Lung microvascular endothelial cell (primary cell): ENCODE measurements around the gene NME3. TPM values are rescaled to one million over a fixed set of nuclear protein-coding genes. Genes with fewer than 3 reads are reported as not detected.
A peak's percentile ranks its signal among the peaks of the same experiment; 100 is the strongest.

Source experiments
- DNase-seq, 2 donors: peaks; one replicate each; pipeline versions ENCODE4 v3.0.0 to v3.0.0-alpha.2; 2010; ENCODE audit warnings: low read depth in 2 of 2
- total RNA-seq: library from RNA; depleted of rRNA; stranded (reverse); fragments of >200 nt; gene quantifications from 2 replicates; pipeline ENCODE4 v1.2.1, GENCODE V29; 2014

NME3 gene
- total RNA-seq, 1 donor from 2014 or later, result 47.4 TPM

- DNase-seq, result no peak
These were observed 22.4 kb upstream of the NME3 start, which contains the start of gene IGFALS for GRCh38 chr16:1793578-1794220. TSS of gene IGFALS (minus strand) at chr16:1793705. CDS start at chr16:1793652, 53 bp downstream.

DNA sequence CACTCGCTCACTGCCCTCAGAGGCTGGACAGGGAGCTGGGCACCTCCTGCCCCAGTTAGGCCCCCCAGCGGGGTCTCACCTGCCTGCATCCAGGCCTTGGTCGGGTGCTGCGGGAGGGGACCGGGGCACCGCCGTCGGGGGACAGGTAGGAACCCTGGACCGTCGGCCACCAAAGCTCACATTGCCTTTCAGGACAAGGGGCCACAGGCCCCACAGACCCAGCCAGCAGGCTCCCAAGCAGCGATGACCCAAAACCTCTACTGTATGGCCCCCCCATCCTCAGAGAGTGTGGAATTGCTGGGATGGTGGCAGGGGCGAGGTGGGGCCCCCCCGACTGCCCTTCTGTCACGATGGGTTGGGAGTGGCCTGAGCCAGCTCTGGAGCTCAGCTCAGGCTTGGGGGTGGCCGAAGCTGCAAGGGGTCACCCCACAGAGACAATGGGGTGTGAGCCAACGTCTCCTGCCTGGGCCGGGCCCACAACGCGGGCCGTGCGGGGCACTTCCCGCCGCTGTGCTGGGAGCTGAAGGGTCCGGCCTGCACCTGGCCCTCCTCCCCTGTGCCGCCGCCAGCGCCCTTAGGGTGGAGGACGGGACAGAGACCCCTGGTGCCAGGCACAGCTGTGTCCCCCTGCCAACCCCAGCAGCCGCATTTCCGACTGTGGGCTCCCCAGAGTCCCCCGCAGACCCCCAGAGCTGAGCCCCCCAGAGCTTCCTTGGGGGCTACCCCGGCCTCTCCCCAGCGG lies 21.7 kb upstream of the NME3 start:
- no peak for DNase-seq

- no peak for DNase-seq
These were observed 20.8 kb upstream of the NME3 start for GRCh38 chr16:1791943-1792812.

GRCh38 chr16:1791256-1791942 lies 20.1 kb upstream of the NME3 start:
- DNase-seq, result no peak

- no peak for DNase-seq
These were observed 19.4 kb upstream of the NME3 start for GRCh38 chr16:1790611-1791255.

DNA sequence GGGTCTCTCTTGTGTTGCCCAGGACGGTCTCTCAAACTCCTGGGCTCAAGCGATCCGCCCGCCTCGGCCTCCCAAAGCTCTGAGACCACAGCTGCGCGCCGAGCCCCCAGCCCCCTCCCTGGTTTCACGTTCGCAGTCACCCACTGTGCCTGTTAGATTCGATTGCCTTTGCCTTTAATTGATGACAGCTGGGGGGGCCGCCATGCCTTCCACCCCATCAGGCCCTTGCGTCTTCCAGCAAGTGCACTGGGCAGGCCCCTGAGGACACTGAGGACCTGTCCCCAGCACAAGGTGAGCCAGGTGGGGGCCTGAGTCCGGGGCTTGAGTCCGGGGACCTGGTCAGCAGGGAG lies 18.9 kb upstream of the NME3 start:
- DNase-seq, result no peak

- DNase-seq, result no peak
These were observed 18.3 kb upstream of the NME3 start for GRCh38 chr16:1789643-1790045.

DNA sequence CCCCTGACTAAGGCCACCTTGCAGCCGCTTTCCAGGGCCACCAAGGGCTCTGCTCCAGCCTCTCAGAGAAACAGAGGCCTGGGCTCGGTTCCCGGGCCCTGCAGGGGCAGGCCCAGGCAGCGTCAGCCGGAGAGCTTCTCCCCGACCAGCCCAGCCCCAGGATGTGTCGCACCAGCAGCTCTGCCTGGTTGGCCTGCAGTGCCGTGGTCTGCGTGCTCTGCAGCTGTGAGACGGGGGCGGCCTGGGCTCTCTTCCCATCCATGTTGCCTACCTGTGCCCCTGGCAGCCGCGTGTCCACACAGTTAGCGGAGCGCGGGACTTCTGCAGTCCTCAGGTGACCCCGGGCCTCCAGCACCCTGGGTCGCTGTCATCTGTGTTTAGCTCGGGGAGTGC lies 17.4 kb upstream of the NME3 start:
- DNase-seq, result no peak

DNA sequence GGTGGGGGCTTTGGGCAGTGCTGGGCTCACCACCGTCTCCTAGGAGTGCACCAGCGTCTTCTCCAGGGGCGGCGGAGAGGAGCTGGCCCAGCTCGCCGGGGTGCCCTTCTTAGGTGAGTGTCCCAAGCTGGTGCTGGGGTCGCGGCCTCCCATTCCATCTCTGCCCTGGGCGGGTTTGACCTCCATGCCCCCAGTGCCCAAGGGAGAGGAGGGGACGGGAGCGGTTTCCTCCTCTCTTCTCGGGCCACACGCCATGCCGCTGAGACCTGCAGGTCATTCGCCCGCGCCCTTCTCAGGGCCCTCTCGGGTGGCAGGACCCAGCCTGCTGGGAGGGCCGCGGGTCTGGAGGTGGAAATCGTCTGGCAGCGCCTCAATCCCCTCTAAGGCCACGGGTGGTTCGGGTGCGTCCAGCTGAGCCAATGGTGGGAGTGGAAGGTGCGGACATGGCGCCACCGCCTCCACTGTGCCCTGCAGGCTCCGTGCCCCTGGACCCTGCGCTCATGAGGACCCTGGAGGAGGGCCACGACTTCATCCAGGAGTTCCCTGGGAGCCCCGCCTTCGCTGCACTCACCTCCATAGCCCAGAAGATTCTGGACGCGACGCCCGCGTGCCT lies 16.9 kb upstream of the NME3 start:
- no peak for DNase-seq

DNA sequence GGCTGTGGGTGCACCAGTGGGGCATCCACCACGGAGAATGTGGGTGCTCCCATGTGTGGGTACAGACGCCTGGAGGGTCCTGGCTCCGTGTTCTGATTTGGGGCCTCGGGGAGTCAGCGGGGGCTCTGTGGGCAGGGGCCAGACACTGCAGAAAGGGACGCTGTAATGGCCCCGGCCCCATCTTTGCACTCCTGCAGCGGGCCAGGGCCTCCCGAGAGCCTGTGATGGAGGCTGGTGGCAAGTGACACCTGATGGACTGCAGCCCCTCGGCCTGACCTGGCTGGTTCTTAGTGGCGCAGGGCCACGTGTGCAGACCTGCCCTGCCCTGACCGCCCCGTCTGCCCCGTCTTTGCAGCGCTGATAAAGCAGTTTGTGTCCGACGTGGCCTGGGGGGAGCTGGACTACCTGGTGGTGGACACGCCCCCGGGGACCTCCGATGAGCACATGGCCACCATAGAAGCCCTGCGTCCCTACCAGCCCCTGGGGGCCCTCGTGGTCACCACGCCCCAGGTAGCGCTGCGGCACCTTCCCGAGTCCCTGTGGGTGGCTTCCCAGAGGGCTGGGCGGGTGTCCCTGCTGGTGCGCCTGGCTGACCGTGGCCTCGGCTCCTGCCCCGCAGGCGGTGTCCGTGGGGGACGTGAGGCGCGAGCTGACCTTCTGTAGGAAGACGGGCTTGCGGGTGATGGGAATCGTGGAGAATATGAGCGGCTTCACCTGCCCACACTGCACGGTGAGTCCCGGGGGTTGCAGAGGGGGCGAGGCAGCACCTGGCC lies 16.2 kb upstream of the NME3 start:
- no peak for DNase-seq

GRCh38 chr16:1787056-1787321 lies 15.6 kb upstream of the NME3 start:
- DNase-seq, result no peak

GRCh38 chr16:1786242-1787055 lies 15.1 kb upstream of the NME3 start:
- DNase-seq, result no peak

GRCh38 chr16:1785846-1786170 lies 14.5 kb upstream of the NME3 start:
- DNase-seq, result no peak

DNA sequence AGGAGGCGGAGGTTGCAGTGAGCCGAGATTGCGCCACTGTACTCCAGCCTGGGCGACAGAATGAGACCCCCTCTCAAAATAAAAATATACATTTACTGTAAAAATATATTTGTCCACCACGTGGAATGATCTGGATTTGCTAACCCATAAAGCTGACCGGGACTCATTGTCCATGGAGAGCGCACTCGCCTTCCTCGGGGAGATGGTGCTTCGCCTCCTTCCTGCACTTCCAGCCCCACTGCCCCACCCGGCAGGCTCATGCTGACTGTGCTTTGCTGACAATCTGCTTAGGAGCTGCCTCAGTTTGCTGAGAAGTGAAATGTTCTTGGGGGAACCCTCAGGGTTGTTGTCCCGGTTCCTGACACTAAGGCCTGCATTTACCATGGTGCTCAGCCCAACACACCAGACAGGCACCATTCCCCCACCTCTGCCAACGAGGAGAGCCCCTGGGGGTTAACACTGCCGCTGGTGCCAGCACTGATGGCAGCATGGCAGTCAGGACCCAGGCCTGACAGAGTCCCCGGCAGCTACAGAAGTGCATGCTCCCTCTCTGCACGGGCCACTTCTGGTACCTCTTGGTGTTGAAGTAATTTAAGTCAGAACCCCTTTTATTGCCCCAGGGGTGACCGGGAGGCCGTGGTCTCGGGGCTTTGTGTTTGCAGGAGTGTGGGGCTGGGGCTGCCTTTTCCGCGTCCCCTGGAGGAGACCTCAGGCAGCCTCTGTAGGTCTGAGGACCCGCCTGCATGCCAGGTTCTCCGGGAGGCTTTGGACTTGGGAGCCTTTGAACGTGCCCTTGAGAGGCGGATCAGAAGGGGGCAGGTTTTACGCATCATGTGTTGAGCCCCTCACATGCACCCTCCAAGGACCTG lies 13.9 kb upstream of the NME3 start:
- DNase-seq, result no peak

GRCh38 chr16:1782408-1783264 lies 11.3 kb upstream of the NME3 start, which contains the start of the genes NUBP2 and SPSB3:
TSS of gene NUBP2 (plus strand) at chr16:1782960. CDS start at chr16:1783021, 61 bp downstream.
TSS of gene SPSB3 (minus strand) at chr16:1782571. CDS start at chr16:1781483, 1,088 bp downstream.
- peak; percentile 100 for DNase-seq

- DNase-seq, result peak; percentile 35
These were observed 10.5 kb upstream of the NME3 start for GRCh38 chr16:1781758-1782407.

DNA sequence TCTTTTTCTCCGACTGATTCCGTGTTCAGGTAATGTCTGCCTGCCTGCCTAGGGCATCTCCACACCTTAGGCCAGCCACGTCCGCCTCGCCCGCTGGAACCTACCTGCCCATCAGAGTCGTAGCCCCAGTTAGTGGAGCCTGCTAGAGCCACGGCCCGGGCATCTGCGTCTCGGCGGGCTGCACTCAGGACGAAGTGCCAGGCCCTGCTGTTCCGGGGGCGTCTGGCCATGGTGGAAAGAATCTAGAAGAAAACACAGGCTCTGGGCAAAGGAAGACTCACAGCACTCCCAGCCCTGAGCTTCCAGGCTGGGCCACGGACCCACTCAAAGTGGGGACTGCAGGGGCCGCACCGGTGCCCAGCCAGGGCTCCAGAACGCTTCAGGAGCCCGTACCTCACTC lies 9.9 kb upstream of the NME3 start:
- no peak for DNase-seq
